Measurements from ENCODE around the gene CEBPG. TPM values are rescaled to one million over a fixed set of nuclear protein-coding genes. Genes with fewer than 3 reads are reported as not detected.

CEBPG gene
- total and polyA plus RNA-seq, 9 of the 15 experiments (the other 6 are each of a cell fraction or from before 2014, with no cell fraction given): 9.5 to 34.9 (median 30.9) TPM

DNA sequence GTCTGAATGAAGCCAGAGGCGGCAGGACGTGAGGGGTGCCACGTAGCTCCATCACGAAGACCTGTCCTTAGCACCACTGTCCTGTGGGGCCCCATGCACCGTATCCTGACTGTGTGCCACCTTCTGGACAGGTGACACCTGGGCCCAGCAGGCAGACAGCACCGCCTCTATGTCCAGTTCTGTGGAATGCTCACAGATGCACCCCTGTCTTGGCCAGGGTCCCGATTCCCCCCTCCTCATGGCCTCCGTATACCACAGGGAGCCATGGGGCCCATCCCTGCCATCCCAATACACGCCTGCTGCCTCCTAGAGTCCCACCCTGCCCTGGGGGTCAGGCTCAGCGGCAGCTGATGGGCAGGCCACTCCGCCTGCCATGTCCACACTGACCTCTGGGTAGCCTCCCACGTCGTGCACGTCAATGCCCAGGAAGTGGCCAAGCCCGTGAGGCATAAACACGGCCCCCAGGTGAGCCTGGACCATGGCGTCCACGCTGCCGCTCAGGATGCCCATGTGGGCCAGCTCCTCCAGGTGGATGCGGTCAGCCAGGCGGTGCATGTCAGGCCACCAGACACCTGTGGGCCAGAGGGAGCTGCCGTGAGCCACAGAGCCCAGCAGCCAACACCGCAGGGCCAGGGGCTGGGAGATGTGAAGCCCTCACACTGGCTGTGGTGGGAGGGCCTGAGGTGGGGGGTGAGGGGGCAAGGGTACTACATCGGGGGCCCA is 17.6 kb downstream of the CEBPG start:
- peaks cover 0 to 56% of the 10 kb centered on the region in 2 experiments; a peak in 2 of 5 replicates for H3K4me1 ChIP-seq (replicated peaks in 1 of 2; ENCODE audit: control insufficient read depth in 2 of 2, insufficient read depth in 2 of 2, low read length in 2 of 2)
- H3K27me3 ChIP-seq (ENCODE audit: control insufficient read depth in 2 of 2, insufficient read depth in 2 of 2, low read length in 2 of 2): no peaks in the 10 kb centered on the region
- no peak overlapping the region for H2AFZ ChIP-seq (ENCODE audit: low read depth, low read length)
- FAIRE-seq: no peak
- H3K27ac ChIP-seq (ENCODE audit: extremely low read depth, low read depth, low read length): no peak overlapping the region
- BruUV-seq (replicated peaks): no TSS peak
- 69% methylated on average over 24 of the region's 24 CpGs for WGBS (ENCODE audit: insufficient coverage, low coverage, missing lambda C conversion rate)
- peaks cover 45% of the 10 kb centered on the region for H4K20me1 ChIP-seq (replicated peaks; ENCODE audit: control insufficient read depth, insufficient read depth, low read length)
- intact Hi-C loops (cut with micrococcal nuclease) (no loop called here), in situ Hi-C loops (cut with MboI) (no loop called here)
- no peak overlapping the region for H3K4me3 ChIP-seq
- H3K9me1 ChIP-seq (ENCODE audit: control insufficient read depth, insufficient read depth, low read length): peaks cover 2% of the 10 kb centered on the region
- DNase-seq (ENCODE audit: extremely low read depth in 1 of 4, low spot score in 3 of 4): no peak
- H3K4me2 ChIP-seq (ENCODE audit: insufficient read depth, low read length): no peak overlapping the region
- POLR2A ChIA-PET: interaction anchor here (0.9 to 1.7 kb wide), 4 partner anchors 12 to 15 kb away, joined by 3 to 5 read pairs (median 4); no protein-coding TSS in a partner anchor
- H3K36me3 ChIP-seq (ENCODE audit: control insufficient read depth, insufficient read depth, low read length): 0 out of 3 replicates have a peak, but pooled peaks cover 2% of the 10 kb centered on the region
- no peak overlapping the region for H3K9ac ChIP-seq (ENCODE audit: insufficient read depth in 1 of 2, low read depth in 2 of 2, low read length in 2 of 2)
- CTCF ChIA-PET (ENCODE audit: low intra/inter-chr PET ratio): no interaction called here
- ATAC-seq: peak; percentile 7; the same call in 1 of the 3 replicates
- no peaks in the 10 kb centered on the region for H3K9me3 ChIP-seq (replicated peaks; ENCODE audit: control insufficient read depth, insufficient read depth, low read depth, low read length)
- TF ChIP-seq ZBTB33 (CRISPR knock-in tag; IDR thresholded peaks at IDR 0.05) (0 out of 2 replicates have a peak, but pooled peaks have one; percentile 19), KLF6 (CRISPR knock-in tag; IDR thresholded peaks at IDR 0.05; ENCODE audit: borderline replicate concordance) (no peak), MBD2 (IDR thresholded peaks at IDR 0.05; ENCODE audit: borderline replicate concordance, low read depth) (no peak), POLR2G (IDR thresholded peaks at IDR 0.05; ENCODE audit: low read depth, low read length) (peak; percentile 24)
- no peaks in the 10 kb centered on the region for H3K79me2 ChIP-seq (ENCODE audit: control insufficient read depth, insufficient read depth, low read length)

Data from K562 (cell line).